Islet of Langerhans (tissue), 1 donor: ENCODE results near the gene GPI.
A peak's percentile ranks its signal among the peaks of the same experiment; 100 is the strongest.

Source experiments
- FAIRE-seq: peaks from one replicate; lab custom pipeline; 2011; peaks lifted over from hg19 to GRCh38; lab: Jason Lieb, UNC

The GPI gene

GRCh38 chr19:34341935-34342680, 22.9 kb upstream of the GPI start:
- FAIRE-seq = no peak

GRCh38 chr19:34343751-34344150, 21.2 kb upstream of the GPI start:
- FAIRE-seq = no peak

- no peak for FAIRE-seq
Measured at GRCh38 chr19:34345947-34346351, 19.0 kb upstream of the GPI start.

- no peak for FAIRE-seq
Measured at GRCh38 chr19:34347561-34348165, 17.3 kb upstream of the GPI start.

GRCh38 chr19:34348899-34349487, 16.0 kb upstream of the GPI start:
- no peak for FAIRE-seq

GRCh38 chr19:34350161-34350561, 14.8 kb upstream of the GPI start:
- no peak for FAIRE-seq

- FAIRE-seq = peak; percentile 86
Measured at GRCh38 chr19:34351382-34351826, 13.6 kb upstream of the GPI start.

GRCh38 chr19:34353546-34353945, 11.4 kb upstream of the GPI start:
- FAIRE-seq = no peak

GRCh38 chr19:34355201-34355600, 9.8 kb upstream of the GPI start:
- FAIRE-seq = no peak

- FAIRE-seq = no peak
Measured at GRCh38 chr19:34356875-34357274, 8.1 kb upstream of the GPI start.

GRCh38 chr19:34357431-34357830, 7.6 kb upstream of the GPI start:
- no peak for FAIRE-seq

GRCh38 chr19:34359140-34359953, 5.6 kb upstream of the GPI start:
- FAIRE-seq = no peak

- no peak for FAIRE-seq
Measured at GRCh38 chr19:34359954-34360315, 5.1 kb upstream of the GPI start.

- FAIRE-seq = no peak
Measured at GRCh38 chr19:34360354-34360909, 4.6 kb upstream of the GPI start.

- no peak for FAIRE-seq
Measured at GRCh38 chr19:34362679-34363069, 2.3 kb upstream of the GPI start.

GRCh38 chr19:34363094-34363493, 1.9 kb upstream of the GPI start:
- no peak for FAIRE-seq

GRCh38 chr19:34363930-34364329, 1.1 kb upstream of the GPI start:
- no peak for FAIRE-seq

GRCh38 chr19:34364462-34364829, 550 bp upstream of the GPI start:
- FAIRE-seq = no peak

GRCh38 chr19:34365463-34366401, 736 bp downstream of the GPI start:
- no peak for FAIRE-seq

- FAIRE-seq = no peak
Measured at GRCh38 chr19:34366738-34367623, 2.0 kb downstream of the GPI start.

GRCh38 chr19:34367624-34367957, 2.6 kb downstream of the GPI start:
- FAIRE-seq = no peak
